Mammary epithelial cell (primary cell): ENCODE data around the gene SNAP47.
A peak's percentile ranks its signal among the peaks of the same experiment; 100 is the strongest.

Experiments used
- CTCF ChIP-seq, 2 donors: IDR thresholded peaks in 1 of 2; conservative IDR thresholded peaks in 1 of 2; 2 replicates each; pipeline ENCODE4 v1.5.1; 2011 to 2012; ENCODE audit warnings: inconsistent platforms in 2 of 2, low read length in 2 of 2, mild to moderate bottlenecking in 2 of 2, control low read depth in 1 of 2, low read depth in 1 of 2; ENCODE audit not compliant: insufficient read depth in 1 of 2; ENCODE audit errors: extremely low read depth in 1 of 2
- EZH2 ChIP-seq: IDR thresholded peaks from 2 replicates; pipeline ENCODE4 v1.6.1; 2012; ENCODE audit warnings: low read length, inconsistent platforms, borderline replicate concordance

DNA sequence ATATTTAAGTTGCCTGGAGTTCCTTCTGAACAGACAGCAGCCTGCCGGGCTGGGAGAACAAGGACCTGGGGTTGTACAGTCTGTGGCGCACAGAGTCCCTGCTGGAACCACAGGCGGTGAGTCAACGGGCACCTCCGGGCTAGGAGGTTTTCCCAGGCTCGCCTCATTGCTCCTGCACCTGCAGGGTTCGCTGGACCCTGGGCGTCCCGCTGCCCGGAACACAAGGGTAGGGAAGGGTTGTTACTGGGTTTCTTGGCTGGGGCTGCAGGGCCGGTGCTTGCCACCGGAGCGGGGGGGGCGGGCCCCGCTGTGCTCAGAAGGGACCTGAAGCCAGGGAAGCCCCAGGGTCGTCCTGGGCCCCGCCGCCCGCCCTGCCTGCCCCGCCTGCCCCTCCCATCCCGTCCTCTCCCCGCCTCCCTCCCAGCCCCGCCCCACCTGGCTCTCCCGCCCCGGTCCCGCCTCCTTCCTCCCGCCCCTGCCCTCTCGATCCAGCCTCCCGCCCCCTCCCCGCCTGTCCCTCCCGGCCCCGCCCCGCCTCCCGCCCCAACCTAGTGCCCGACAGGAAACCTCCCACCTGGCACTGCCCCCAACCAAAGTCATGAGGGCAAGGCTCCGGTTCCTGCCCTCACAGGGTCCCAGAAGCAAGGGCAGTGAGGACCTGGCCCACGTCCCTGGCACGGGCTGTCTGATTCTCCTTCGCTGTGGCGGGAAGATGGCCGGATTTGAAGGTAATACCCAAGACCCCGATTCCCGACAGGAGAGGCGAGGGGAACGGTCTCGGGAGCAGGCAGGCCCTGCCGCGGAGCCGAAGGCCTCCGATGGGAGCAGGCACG is 7.0 kb upstream of the SNAP47 start:
- peak in 1 of 2 donors; percentile 4 for TF ChIP-seq CTCF (conservative IDR thresholded peaks at IDR 0.05 in 1 of 2, IDR thresholded peaks at IDR 0.05 in 1 of 2; ENCODE audit: extremely low read depth in 1 of 2, insufficient read depth in 1 of 2, low read depth in 1 of 2, low read length in 2 of 2)
- no peak for TF ChIP-seq EZH2
